Measurements from ENCODE around the gene HSBP1. TPM values are rescaled to one million over a fixed set of nuclear protein-coding genes. Genes with fewer than 3 reads are reported as not detected.

HSBP1 gene
- total and polyA plus RNA-seq, 2 of the 8 experiments (the other 6 are each of a cell fraction or from before 2014, with no cell fraction given), result 78.4 to 219 TPM

DNA sequence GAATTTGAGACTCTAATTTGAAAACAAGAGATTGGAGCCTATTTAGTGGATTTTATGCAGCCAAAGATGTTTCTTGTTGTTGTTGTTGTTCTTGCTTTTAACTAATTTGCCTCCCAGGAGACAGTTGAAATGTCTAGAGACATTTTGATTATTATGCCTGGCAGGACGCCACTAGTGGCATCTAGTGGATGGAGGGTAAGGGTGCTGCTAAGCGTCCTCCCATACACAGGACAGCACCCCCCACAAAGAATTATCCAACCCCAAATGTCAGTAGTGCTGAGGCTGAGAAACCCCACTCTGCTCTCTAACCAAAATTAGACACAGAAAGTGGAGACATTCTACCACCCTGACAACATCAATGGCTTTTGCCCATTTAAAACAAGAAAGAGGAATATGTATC, 15.4 kb upstream of the HSBP1 start:
- Histone ChIP-seq H4K8ac (ENCODE audit: extremely low read depth, insufficient read depth, low read length) (no peak overlapping the region), H3K79me2 (ENCODE audit: control insufficient read depth in 1 of 2, insufficient read depth in 2 of 2, low read length in 2 of 2) (no peaks in the 10 kb centered on the region), H4K20me1 (replicated peaks in 1 of 2; ENCODE audit: control insufficient read depth in 1 of 2, insufficient read depth in 2 of 2, low read length in 2 of 2) (no peaks in the 10 kb centered on the region), H3K27me3 (replicated peaks in 1 of 4; ENCODE audit: control insufficient read depth in 3 of 4, extremely low read depth in 1 of 4, insufficient read depth in 3 of 4, low read length in 3 of 4) (no peaks in the 10 kb centered on the region), H2AK5ac (ENCODE audit: low read depth, low read length) (no peak overlapping the region), H3K79me1 (ENCODE audit: low read depth, low read length) (no peaks in the 10 kb centered on the region), H4K91ac (replicated peaks; ENCODE audit: insufficient read length, low read length) (no peak overlapping the region), H2AFZ (ENCODE audit: low read length) (no peak overlapping the region), H3K56ac (replicated peaks; ENCODE audit: insufficient read length, low read depth, low read length) (no peak overlapping the region), H3K4ac (replicated peaks; ENCODE audit: insufficient read length, low read depth, low read length) (no peak overlapping the region), H2BK20ac (ENCODE audit: low read length) (no peak overlapping the region), H3K18ac (ENCODE audit: extremely low read depth, low read length) (no peak overlapping the region), H2BK15ac (ENCODE audit: low read length) (no peak overlapping the region), H3K4me3 (ENCODE audit: extremely low read depth in 1 of 4, insufficient read depth in 2 of 4, low read depth in 3 of 4, low read length in 4 of 4) (no peak overlapping the region), H3K9ac (replicated peaks in 1 of 4; ENCODE audit: extremely low read depth in 1 of 4, low read depth in 3 of 4, low read length in 3 of 4) (no peak overlapping the region), H2BK5ac (ENCODE audit: low read depth, low read length) (no peak overlapping the region), H3K9me3 (ENCODE audit: insufficient read depth in 2 of 2, low read depth in 1 of 2, low read length in 1 of 2) (no peaks in the 10 kb centered on the region), H3K4me2 (ENCODE audit: insufficient read depth in 1 of 2, low read depth in 2 of 2, low read length in 2 of 2) (no peak overlapping the region), H3K23ac (ENCODE audit: insufficient read length) (no peak overlapping the region), H2BK12ac (ENCODE audit: low read depth, low read length) (no peak overlapping the region), H3K27ac (ENCODE audit: low read depth, low read length) (no peak overlapping the region), H3K23me2 (ENCODE audit: low read depth, low read length) (no peaks in the 10 kb centered on the region), H3K14ac (ENCODE audit: insufficient read length) (no peak overlapping the region), H3K4me1 (replicated peaks in 1 of 4; ENCODE audit: control insufficient read depth in 3 of 4, insufficient read depth in 4 of 4, low read length in 3 of 4) (no peaks in the 10 kb centered on the region), H2BK120ac (replicated peaks; ENCODE audit: low read depth, low read length) (no peak overlapping the region), H4K5ac (ENCODE audit: insufficient read length, low read depth, low read length) (no peak overlapping the region), H3K36me3 (ENCODE audit: control insufficient read depth in 2 of 4, insufficient read depth in 4 of 4, low read length in 3 of 4) (no peaks in the 10 kb centered on the region)
- TF ChIP-seq SP4 (IDR thresholded peaks at IDR 0.05; ENCODE audit: low read length) (no peak), KDM5A (IDR thresholded peaks at IDR 0.05; ENCODE audit: low read length) (no peak), CTCF (IDR thresholded peaks at IDR 0.05; ENCODE audit: control extremely low read depth in 1 of 3, insufficient read depth in 1 of 3, low read depth in 1 of 3, low read length in 3 of 3) (peak; percentile 7 to 18 (median 11); a peak in 2 of 4 replicates), RAD21 (IDR thresholded peaks at IDR 0.05 in 1 of 2, conservative IDR thresholded peaks at IDR 0.05 in 1 of 2; ENCODE audit: low read depth in 2 of 2, low read length in 2 of 2) (peak; percentile 25 to 38; a peak in 3 of 4 replicates)
- ChIA-PET CTCF (ENCODE audit: partially characterized antibody) (interaction anchor here (1.0 to 1.6 kb wide), 2 partner anchors 10 to 197 kb away, joined by 3 read pairs; no protein-coding TSS in a partner anchor), POLR2A (ENCODE audit: partially characterized antibody) (interaction anchor here (1.4 kb wide), 1 partner anchor 14 kb away, joined by 3 read pairs; no protein-coding TSS in a partner anchor)
- DNase-seq (ENCODE audit: low read depth in 1 of 2, low spot score in 2 of 2), result no peak
- FAIRE-seq, result no peak
- WGBS, 2 experiments (ENCODE audit: extremely low coverage in 1 of 2, insufficient coverage in 1 of 2, insufficient read length in 1 of 2, insufficient replicate concordance in 2 of 2, low coverage in 1 of 2, low lambda C conversion rate in 2 of 2, missing lambda C conversion rate in 1 of 2), result 83% methylated on average over 2 of the region's 2 CpGs; no CpG with 5 or more reads in 1 of the 2 experiments

Measured in H1 (cell line).